ENCODE results near the gene RALBP1. TPM values are rescaled to one million over a fixed set of nuclear protein-coding genes. Genes with fewer than 3 reads are reported as not detected.

Gene RALBP1
- polyA plus RNA-seq, 1 donor from 2014 or later = 30.0 TPM

Small RNA genes within 50 kb of the gene (small RNA-seq; reads per million reads assigned to genes)
- gene RNU2-27P = 0 to 12.7 (median 0) reads per million in 3 experiments

Other genes with a start within 250 kb of the RALBP1 start
- gene TWSG1, start 140.7 kb upstream of the RALBP1 start, polyA plus RNA-seq = 11.5 and 14.0 TPM in 2 replicates
- gene PPP4R1, start 139.0 kb downstream of the RALBP1 start, polyA plus RNA-seq = 127 and 134 TPM in 2 replicates
- 16.3 and 16.5 TPM in 2 replicates for gene RAB31, start 232.8 kb downstream of the RALBP1 start, polyA plus RNA-seq